GM18498 (cell line): ENCODE data around the gene DCAF17.
"Not testable (repeated sequence)": the region's sequence is repeated elsewhere in the genome, so short reads cannot be mapped to it uniquely, and the experiment has no call there.

Experiments
- ATAC-seq: cut with Tn5 transposase; IDR thresholded peaks from one replicate; pipeline ENCODE4 v1.9.1; 2021; ENCODE audit warnings: mild to moderate bottlenecking, moderate library complexity; ENCODE audit not compliant: unreplicated experiment

DCAF17 gene

DNA sequence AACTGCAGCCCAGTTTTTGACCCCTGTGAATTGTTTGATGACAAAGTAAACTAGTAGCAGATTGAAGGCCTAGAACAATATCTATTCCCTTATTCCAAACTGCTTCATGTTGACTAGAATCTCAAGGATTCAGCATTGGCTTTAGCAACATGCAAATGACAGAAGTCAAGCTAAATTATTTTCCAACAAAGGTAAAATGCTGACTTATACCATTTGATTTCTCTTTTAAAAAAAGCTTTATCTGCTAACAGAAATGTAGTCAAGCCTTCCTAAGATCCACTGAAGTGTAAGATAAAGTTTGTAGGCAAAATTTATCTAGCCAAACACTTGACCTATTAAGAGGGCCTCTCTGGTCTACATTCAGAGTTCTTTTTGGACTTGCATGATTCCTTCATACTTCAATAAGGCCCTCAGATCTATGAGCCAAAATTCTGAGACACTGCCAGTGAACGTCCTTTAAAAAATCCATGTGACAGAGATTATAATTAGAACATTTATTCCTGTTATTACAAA lies 78.7 kb downstream of the DCAF17 start:
- ATAC-seq: no peak

DNA sequence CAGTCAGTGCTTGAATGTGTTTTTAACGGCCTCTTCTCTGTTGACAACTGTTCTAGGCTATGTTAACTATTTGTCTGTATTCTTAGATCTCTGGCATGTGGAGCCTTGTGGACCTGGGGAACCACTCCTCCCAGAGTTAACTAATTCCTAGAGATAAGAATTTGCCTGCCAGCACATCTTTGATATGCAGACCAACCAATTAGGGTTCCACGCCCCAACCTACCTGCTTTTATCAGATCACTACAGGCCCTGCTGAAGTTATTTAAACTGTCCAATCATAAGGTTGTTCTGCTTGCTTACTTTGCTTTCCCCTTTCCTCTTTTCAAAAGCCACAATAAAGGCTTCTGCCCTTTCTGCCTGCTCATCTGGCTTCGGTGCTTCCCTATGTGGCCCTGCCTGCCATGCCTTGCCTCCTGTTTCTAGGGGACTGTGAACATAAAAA lies 79.7 kb downstream of the DCAF17 start:
- ATAC-seq: no peak

DNA sequence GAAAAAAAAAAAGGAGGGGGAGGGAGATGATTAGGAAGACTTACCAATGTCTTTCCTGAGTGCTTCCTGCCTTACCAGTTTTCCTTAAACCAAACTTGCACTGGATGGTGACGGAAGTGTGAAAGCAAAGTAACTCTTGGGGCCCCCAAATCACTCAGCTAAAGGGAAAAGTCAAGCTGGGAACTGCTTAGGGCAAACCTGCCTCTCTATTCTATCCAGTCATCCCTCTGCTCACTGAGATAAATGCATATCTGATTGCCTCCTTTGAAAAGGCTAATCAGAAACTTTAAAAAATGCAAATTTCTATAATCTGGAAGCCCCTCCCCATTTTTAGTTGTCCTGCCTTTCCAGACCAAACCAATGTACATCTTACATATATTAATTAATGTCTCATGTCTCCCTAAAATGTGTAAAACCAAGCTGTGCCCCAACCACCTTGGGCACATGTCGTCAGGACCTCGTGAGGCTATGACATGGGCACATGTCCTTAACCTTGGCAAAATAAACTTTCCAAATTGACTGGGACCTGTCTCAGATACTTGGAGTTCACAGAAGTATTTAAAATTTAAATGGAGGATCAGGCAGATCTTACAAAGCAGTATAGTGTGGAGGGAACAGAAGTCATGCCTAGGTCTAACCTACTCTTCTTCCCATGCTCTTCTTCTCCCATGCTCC lies 81.0 kb downstream of the DCAF17 start:
- no peak for ATAC-seq

DNA sequence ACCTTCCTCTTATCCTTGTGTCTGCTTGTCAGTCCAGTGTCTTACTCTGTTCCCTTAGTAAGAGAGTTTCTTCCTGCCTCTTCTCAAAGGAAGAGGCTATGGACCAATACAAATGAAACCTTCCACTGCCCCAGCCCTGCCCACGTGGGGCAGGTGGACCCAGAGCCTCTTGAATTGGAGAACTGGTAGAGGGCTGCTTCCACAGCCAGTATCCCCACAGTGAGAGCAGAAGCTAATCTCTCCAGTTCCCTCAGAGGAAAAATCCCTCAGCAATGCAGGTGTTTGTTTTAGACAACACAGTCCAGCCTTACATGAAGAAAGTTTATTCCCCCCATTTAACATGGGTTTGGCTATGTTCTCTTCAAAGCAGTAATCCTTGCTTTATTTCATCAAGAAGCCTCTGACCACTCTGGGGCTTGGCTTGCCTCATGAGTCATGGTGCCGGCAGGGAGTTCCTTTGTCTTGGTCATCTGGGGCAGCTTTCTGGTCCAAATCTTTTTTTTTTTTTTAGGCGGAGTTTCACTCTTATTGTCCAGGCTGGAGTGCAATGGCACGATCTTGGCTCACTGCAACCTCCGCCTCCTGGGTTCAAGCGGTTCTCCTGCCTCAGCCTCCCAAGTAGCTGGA lies 81.8 kb downstream of the DCAF17 start:
- no peak for ATAC-seq

DNA sequence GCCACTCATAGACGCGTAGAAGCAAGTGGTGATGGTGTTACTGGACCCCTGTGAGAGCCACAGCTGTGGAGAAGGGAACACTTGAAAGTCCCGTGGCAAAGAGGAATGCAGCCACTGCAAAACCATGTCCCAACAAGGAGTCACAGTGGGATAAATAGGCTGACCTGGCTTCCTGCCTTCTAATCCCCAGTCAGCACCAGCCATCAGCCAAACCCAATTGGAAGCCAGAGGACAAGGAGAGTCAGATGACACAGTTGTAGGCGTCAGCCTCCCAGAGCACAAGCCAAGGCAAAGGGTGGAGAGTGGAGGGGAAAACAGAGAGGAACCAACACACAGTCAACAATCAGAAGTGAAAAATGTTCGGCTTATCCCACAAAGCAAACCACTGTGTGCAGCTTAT lies 82.8 kb downstream of the DCAF17 start:
- no peak for ATAC-seq

DNA sequence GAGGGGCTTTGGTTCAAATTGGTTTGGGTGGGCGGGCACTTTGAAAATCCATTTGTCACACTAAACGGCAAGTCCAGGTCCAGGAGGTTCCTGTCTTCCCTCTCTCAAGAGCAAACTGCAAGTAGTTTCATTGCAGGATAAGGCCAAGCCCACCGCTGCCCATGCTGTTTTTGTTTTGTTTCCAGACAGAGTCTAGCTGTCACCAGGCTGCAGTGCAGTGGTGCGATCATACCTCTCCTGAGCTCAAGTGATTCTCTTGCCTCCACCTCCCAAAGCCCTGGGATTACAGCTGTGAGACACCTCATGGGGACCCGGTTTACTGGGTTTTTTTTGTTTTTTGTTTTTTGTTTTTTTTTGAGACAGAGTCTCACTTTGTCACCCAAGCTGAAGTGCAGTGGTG lies 86.4 kb downstream of the DCAF17 start:
- no peak for ATAC-seq

DNA sequence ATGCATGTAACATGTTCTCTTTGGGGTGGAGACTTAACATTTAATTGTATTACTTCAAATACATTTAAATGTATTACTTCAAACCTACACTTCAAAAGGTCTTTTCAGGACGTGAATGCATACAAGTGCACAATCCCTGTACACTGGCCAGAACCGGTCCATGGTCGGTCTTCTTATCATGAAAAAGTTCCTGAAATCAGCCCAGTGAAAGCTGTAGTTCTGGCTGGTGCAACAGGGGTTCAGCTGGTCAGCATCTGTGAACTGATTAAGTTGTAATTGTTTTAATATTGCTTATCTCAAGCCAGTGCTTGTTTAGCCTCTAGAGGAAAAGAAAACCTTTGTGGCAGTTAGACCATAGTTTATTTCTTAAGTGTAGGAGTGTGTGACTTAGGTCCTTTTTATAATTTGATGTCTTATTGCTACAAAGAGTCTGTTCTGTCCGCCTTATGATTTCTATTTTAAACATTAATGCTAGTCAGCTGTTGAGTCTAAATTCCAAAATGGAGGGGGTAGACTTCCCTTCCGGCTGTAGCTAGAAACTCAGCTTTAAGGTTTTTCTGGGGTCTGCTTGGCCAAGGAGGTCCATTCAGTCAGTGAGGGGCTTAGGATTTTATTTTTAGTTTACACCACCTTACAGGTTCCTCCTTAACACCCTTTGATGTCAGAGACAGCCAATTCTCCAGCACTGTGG lies 87.5 kb downstream of the DCAF17 start:
- ATAC-seq: no peak

DNA sequence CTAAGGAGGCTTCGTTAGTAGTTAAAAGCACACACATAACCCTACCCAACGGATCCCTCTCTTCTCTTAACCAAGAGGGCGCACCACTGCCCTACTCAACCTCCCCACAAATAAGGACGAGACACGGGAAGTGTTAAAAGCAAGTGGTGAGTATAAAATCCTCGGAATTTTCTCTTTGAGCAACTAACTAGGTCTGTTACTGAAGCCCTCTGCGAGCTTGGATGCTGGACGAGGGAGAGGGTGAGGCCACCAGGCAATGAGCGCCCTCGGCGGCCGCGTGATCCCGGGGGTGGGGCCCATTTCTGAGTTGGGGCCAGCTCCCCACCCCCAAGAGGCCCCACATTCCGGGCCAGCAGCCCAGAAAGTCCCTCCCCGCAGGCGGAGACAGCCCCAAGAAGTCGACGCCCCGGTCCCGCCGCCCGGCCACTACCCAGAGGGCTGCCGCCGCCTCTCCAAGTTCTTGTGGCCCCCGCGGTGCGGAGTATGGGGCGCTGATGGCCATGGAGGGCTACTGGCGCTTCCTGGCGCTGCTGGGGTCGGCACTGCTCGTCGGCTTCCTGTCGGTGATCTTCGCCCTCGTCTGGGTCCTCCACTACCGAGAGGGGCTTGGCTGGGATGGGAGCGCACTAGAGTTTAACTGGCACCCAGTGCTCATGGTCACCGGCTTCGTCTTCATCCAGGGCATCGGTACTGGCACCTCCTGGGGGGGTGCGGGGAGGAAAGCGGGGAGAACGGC lies 88.2 kb downstream of the DCAF17 start, which contains the start of gene CYBRD1:
TSS of gene CYBRD1 (plus strand) at position 423 of the 736 bp plus-strand sequence. CDS start at position 495, 72 bp downstream.
- ATAC-seq: peak; percentile 49

DNA sequence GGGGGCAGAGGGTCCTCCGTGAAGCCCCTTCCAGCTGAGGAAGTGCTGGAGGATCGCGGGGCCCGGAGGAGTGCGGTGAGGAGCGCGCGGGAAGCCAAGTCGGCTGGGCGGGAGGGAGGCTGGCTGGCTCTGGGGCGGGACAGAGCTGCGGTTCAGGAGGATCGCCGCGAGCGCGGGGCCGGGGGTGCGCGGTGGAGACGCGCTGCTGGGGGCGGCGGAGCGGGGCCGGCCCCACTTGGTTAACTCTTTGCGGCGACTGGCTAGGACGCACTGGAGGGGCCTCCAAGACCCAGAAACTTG lies 88.7 kb downstream of the DCAF17 start:
- peak; percentile 43 for ATAC-seq

DNA sequence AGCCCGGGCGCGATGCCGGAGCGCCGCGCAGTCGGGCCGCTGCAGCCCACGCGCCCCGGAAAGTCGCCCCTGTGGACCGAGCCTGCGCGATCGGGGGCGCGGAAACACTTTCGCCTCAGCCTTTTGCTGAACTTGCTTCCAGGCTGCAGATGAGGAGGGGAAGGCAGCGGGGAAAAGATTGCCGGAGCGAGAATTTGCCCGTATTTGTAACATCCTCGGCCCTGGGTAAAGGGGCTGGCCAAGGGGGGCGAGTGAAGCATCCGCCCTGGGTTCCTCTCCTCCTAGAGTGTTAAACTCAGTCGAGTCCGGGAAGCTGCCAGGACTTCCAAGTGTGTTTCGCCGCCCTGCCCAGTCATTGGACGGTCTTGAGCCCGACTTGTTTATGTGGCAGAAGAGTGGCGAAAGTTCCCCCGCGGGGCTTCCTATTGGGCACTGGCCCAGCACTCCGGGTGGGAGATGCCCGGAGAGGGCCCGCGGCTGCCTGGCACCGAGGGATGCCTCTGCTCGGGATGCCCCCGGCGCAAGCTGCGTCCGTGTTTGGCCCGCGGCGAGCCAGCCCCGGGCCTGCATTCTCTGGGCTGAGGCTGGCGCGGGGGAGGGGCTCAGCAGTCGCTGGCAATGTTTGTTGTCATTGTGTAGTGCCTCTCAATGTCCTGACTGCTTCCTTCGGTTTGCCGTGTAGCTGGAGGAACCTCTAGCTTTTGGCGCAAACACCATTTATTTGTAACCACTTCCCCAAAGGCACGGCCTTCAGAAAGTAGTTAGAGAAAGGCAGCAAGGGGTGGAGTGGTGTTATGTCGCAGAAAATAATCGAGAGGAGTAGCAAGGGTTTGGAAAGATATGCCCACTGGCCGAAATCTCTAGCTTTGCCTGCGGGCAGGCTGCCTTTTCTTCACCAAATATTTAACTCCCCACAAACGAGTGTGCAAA lies 89.3 kb downstream of the DCAF17 start:
- ATAC-seq: peak; percentile 40

DNA sequence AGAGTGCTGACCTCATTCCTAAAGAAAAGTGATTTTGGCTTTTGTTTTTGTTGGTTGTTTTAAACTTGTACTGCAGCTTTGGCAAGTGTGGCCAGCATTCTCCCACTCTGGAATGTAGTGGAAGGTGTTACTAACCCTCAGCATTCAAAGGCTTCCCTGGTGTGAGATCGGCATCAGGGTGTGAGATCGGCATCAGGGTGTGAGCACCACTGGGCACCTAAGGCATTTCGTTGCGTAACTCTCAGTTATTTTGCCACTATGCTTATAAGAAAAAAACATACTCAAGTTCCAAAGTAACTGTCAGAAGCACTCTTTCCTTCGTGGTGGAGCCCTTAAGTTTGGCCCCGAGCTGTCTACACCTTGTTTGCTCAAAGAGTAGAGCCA lies 90.0 kb downstream of the DCAF17 start:
- no peak for ATAC-seq

DNA sequence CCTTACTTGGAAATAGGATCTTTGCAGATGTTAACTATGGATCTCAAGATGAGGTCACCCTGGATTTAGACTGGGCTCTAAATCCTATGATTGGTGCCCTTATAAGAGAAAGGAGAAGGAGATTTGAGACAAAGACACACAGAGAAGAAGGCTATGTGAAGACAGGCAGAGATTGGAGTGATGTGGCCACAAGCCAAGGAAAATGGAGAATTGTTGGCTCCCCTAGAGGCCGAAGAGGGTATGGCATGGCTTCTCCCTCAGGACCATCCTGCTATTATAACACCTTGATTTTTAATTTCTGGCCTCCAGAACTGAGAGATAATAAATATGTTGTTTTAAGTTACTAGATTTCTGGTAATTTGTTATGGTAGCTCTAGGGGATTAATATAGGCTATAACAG lies 95.9 kb downstream of the DCAF17 start:
- no peak for ATAC-seq

DNA sequence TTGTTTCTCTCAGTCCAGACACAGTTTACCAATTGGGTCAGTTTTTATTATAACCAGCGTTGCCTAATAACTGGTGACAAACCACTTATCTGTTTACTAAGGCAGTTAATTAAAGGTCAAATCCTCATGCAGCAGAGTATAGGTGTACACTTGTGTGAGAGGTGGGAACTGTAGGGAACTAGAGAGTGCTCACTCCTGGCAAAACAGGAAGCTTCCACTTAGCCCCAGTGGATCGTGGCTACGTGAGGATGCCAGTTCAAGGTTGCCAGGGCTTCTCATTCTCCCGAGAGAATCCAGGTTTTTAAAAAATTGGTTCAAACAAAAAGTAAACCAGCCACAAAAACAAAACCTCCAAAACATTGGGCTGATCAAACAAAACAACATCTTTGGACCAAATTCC lies 96.4 kb downstream of the DCAF17 start:
- no peak for ATAC-seq

DNA sequence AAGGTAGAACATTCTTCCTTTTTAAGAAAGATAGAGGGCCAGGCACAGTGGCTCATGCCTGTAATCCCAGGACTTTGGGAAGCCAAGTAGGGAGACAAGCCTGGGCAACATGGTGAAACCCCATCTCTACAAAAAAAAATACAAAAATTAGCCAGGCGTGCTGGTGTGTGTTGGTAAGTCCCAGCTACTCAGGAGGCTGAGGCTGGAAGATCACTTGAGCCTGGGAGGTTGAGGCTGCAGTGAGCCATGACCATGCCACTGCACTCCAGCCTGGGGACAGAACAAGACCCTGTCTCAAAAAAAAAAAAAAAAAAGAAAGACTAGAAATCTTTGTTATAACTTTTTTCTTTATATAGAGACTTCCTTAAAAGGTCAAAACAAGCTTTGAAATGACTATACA lies 96.8 kb downstream of the DCAF17 start:
- ATAC-seq: not testable (repeated sequence)

DNA sequence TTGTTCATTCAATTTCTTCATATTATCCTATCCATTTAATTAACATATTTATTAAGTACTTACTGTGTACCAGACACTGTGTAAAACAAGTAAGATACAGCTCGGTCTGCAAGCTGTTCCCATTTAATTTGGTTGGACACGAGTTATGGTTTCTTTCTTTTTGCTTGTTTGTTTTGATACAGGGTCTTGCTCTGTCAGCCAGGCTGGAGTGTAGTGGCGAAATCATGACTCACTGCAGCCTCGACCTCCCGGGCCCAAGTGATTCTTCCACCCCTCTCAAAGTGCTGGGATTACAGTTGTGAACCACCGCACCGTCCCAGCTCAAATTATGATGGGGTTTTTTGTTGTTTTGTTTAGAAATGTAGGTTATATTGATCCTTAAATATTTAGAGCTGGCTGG lies 97.3 kb downstream of the DCAF17 start:
- no peak for ATAC-seq

DNA sequence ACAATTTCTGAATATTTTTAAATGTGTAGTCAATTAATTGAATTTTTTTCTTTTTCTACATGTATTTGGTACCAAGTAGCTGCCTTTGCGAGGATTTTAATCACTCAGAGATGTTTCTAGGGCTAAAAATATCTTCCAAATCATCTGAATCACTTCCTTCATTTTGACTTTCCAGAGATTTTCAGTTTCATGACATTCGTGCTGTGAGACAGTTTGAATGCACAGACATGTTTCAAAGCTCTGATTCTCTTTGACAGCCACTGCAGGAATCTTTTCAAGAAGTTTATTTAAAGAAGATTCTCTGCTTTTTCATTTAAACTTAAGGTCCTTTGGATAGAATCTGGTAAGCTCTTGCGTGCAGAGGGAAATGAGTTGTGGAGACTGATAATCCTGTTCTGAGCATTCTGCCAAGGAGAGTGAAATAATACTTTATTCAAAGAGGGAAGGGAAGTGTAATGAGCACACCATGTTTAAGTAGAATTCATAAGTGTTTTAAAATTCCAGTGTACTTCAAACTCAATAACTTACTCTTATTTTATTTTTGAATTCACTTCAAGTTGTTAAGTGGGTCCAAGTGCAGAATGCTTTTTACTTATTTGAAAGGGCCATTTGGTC lies 97.9 kb downstream of the DCAF17 start:
- ATAC-seq: no peak

DNA sequence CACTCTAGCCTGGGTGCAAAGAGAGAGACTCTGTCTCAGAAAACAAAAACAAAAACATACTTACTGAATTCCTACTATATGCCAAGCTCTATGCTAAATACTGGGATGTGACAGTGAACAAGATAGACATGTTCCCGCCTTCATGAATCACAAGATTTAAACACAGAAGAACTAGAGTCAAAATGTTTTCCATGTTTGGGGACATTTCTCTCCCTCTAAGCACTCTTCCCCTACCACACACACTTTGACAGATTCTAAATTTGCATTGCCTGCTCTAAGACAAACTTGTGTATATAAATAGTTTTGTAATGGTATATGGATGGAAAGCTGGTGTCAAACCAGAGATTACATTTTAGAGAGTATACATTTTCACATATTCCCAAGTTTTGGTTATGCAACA lies 99.3 kb downstream of the DCAF17 start:
- no peak for ATAC-seq
